H1 (cell line): ENCODE measurements around the gene ANAPC7. TPM values are rescaled to one million over a fixed set of nuclear protein-coding genes. Genes with fewer than 3 reads are reported as not detected.

Experiments
- ATF2 ChIP-seq: IDR thresholded peaks from 2 replicates; pipeline ENCODE4 v1.6.1; 2012; ENCODE audit warnings: low read length, inconsistent platforms
- CBX5 ChIP-seq: fragments of 300-800, 300-1000 bp; sonication (generic); IDR thresholded peaks from 2 replicates; pipeline ENCODE4 v1.7.1; 2016; ENCODE audit warnings: antibody characterized with exemption, low read length, low read depth
- CEBPB ChIP-seq: IDR thresholded peaks from 2 replicates; pipeline ENCODE4 v1.6.1; 2012; ENCODE audit warnings: low read depth, low read length
- EGR1 ChIP-seq: IDR thresholded peaks from 2 replicates; pipeline ENCODE4 v1.6.1; 2011; ENCODE audit warnings: low read depth, low read length, borderline replicate concordance
- EZH2 ChIP-seq: fragments of 200-600 bp; sonication (generic); IDR thresholded peaks from 2 replicates; pipeline ENCODE4 v1.7.1; 2012; ENCODE audit warnings: low read depth, mild to moderate bottlenecking, moderate library complexity, low read length, inconsistent platforms; ENCODE audit not compliant: severe bottlenecking
- GABPA ChIP-seq: IDR thresholded peaks from 2 replicates; pipeline ENCODE4 v1.6.1; 2011; ENCODE audit warnings: mild to moderate bottlenecking, low read length, moderate library complexity, borderline replicate concordance; ENCODE audit not compliant: insufficient read depth
- JUND ChIP-seq: IDR thresholded peaks from 2 replicates; pipeline ENCODE4 v1.6.1; 2011; ENCODE audit warnings: mild to moderate bottlenecking, improper control_type of control experiment, low read length
- KDM1A ChIP-seq: fragments of 200-600, 300-600 bp; sonication (generic); IDR thresholded peaks from 2 replicates; pipeline ENCODE4 v1.7.1; 2016; ENCODE audit warnings: mild to moderate bottlenecking, low read length, borderline replicate concordance
- MAFK ChIP-seq: IDR thresholded peaks from 2 replicates; pipeline ENCODE4 v1.6.1; 2012; ENCODE audit warnings: low read depth, mild to moderate bottlenecking, improper control_type of control experiment, low read length
- NRF1 ChIP-seq: IDR thresholded peaks from 2 replicates; pipeline ENCODE4 v1.6.1; 2011; ENCODE audit warnings: mild to moderate bottlenecking, low read depth, low read length, improper control_type of control experiment
- POLR2AphosphoS5 ChIP-seq: IDR thresholded peaks from 2 replicates; pipeline ENCODE4 v1.6.1; 2011; ENCODE audit warnings: low read depth, low read length
- RAD21 ChIP-seq, 2 experiments: IDR thresholded peaks in 1 of 2; conservative IDR thresholded peaks in 1 of 2; 2 replicates each; pipeline ENCODE4 v1.6.1; 2011; ENCODE audit warnings: low read depth in 2 of 2, low read length in 2 of 2, improper control_type of control experiment in 1 of 2, inconsistent platforms in 1 of 2, mild to moderate bottlenecking in 1 of 2, moderate library complexity in 1 of 2
- RBBP5 ChIP-seq: IDR thresholded peaks from 2 replicates; pipeline ENCODE4 v1.7.1; 2012; ENCODE audit warnings: low read depth, mild to moderate bottlenecking, inconsistent platforms, low read length, moderate library complexity, borderline replicate concordance
- RNF2 ChIP-seq: fragments of 200-900, 300-1000 bp; sonication (generic); IDR thresholded peaks from 2 replicates; pipeline ENCODE4 v1.7.1; 2016; ENCODE audit warnings: borderline replicate concordance, low read depth, mild to moderate bottlenecking, antibody characterized with exemption, low read length; ENCODE audit not compliant: poor library complexity, severe bottlenecking; ENCODE audit errors: missing control alignments
- SAP30 ChIP-seq: fragments of 300-600 bp; sonication (generic); IDR thresholded peaks from 2 replicates; pipeline ENCODE4 v1.7.1; 2012; ENCODE audit warnings: low read length, moderate library complexity, mild to moderate bottlenecking, inconsistent platforms; ENCODE audit not compliant: insufficient read depth, insufficient replicate concordance
- SIRT6 ChIP-seq: IDR thresholded peaks from one replicate; pipeline ENCODE4 v1.7.1; 2012; ENCODE audit warnings: low read length, inconsistent platforms
- TAF1 ChIP-seq: IDR thresholded peaks from 2 replicates; pipeline ENCODE4 v1.6.1; 2011; ENCODE audit warnings: mild to moderate bottlenecking, low read depth, low read length
- polyA plus RNA-seq, 7 experiments: library from polyadenylated mRNA; depleted of rRNA in 3 of 7; stranded (reverse) in 5 of 7; unstranded in 2 of 7; fragments of >200 nt in 5 of 7; fragments of 200-250 nt in 2 of 7; gene quantifications; 1 replicate in 5 of 7; 2 replicates in 1 of 7; 4 replicates in 1 of 7; pipeline versions ENCODE4 v1.2.1 to v1.2.3, GENCODE V29; 2011 to 2013; ENCODE audit warnings: missing spikeins in 2 of 7, mixed read lengths in 2 of 7
- total RNA-seq: library from RNA; stranded (reverse); fragmentation: NEBNext Ultra II Directional; extraction: Animal tissue kit (Norgen Biotek cat#: 25700); gene quantifications from 2 replicates; pipeline ENCODE4 v1.2.1, GENCODE V29; 2021
- TF ChIP-seq, protein P1 (sequence below): IDR thresholded peaks from 2 replicates; pipeline ENCODE4 v1.6.1; 2011; ENCODE audit warnings: low read length, improper control_type of control experiment
- TF ChIP-seq, protein P2 (sequence below): IDR thresholded peaks from 2 replicates; pipeline ENCODE4 v1.6.1; 2012; ENCODE audit warnings: inconsistent platforms

Gene ANAPC7
- total and polyA plus RNA-seq, 2 of the 8 experiments (the other 6 are each of a cell fraction or from before 2014, with no cell fraction given), result 72.8 to 105 TPM

GRCh38 chr12:110403146-110403975 is at the start of gene ANAPC7 (continued):
- no peak for TF ChIP-seq MAFK
- TF ChIP-seq CEBPB, result no peak
- TF ChIP-seq EZH2, result no peak
- TF ChIP-seq TAF1, result peak; percentile 94
- no peak for TF ChIP-seq SIRT6
- peak; percentile 50 for TF ChIP-seq SAP30
- TF ChIP-seq CBX5, result no peak
- TF ChIP-seq, protein P1, sequence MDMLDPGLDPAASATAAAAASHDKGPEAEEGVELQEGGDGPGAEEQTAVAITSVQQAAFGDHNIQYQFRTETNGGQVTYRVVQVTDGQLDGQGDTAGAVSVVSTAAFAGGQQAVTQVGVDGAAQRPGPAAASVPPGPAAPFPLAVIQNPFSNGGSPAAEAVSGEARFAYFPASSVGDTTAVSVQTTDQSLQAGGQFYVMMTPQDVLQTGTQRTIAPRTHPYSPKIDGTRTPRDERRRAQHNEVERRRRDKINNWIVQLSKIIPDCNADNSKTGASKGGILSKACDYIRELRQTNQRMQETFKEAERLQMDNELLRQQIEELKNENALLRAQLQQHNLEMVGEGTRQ, result peak; percentile 37; the same call in 1 of the 2 replicates
- TF ChIP-seq ATF2, result no peak
- TF ChIP-seq RAD21 (IDR thresholded peaks at IDR 0.05 in 1 of 2, conservative IDR thresholded peaks at IDR 0.05 in 1 of 2; ENCODE audit: low read depth in 2 of 2, low read length in 2 of 2), result peak; percentile 2 to 31; a peak in 2 of 4 replicates
- TF ChIP-seq, protein P2, sequence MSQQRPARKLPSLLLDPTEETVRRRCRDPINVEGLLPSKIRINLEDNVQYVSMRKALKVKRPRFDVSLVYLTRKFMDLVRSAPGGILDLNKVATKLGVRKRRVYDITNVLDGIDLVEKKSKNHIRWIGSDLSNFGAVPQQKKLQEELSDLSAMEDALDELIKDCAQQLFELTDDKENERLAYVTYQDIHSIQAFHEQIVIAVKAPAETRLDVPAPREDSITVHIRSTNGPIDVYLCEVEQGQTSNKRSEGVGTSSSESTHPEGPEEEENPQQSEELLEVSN, result peak; percentile 96
- no peak for TF ChIP-seq JUND
- TF ChIP-seq RBBP5, result 0 out of 2 replicates have a peak, but pooled peaks have one; percentile 60
- no peak for TF ChIP-seq RNF2
- TF ChIP-seq GABPA, result no peak
- TF ChIP-seq NRF1, result no peak
- TF ChIP-seq EGR1, result no peak
- no peak for TF ChIP-seq KDM1A
- TF ChIP-seq POLR2AphosphoS5, result peak; percentile 91
